Endodermal cell (in vitro differentiated cells): ENCODE measurements around the gene RCL1. TPM values are rescaled to one million over a fixed set of nuclear protein-coding genes. Genes with fewer than 3 reads are reported as not detected.

ENCODE experiments used
- DNase-seq: peaks from one replicate; pipeline ENCODE4 v3.0.0-alpha.2; 2017
- H3K27ac ChIP-seq: 2 replicates; pipeline ENCODE4 v1.5.1; 2013; ENCODE audit warnings: mild to moderate bottlenecking, low read depth, low read length, moderate library complexity
- H3K27me3 ChIP-seq: 2 replicates; pipeline ENCODE4 v1.6.1; 2013; ENCODE audit warnings: mild to moderate bottlenecking, low read length, moderate library complexity; ENCODE audit not compliant: insufficient read depth, control insufficient read depth, poor library complexity, severe bottlenecking
- H3K36me3 ChIP-seq: 2 replicates; pipeline ENCODE4 v1.7.0; 2013; ENCODE audit warnings: mild to moderate bottlenecking, low read length, moderate library complexity; ENCODE audit not compliant: control insufficient read depth, insufficient read depth
- H3K4me1 ChIP-seq: one replicate; pipeline ENCODE4 v1.7.0; 2013; ENCODE audit warnings: low read length; ENCODE audit not compliant: control insufficient read depth, insufficient read depth
- H3K4me3 ChIP-seq: 2 replicates; pipeline ENCODE4 v1.5.1; 2013; ENCODE audit warnings: mild to moderate bottlenecking, low read length, moderate library complexity
- H3K9ac ChIP-seq: 2 replicates; pipeline ENCODE4 v1.6.1; 2013; ENCODE audit warnings: mild to moderate bottlenecking, low read length, moderate library complexity; ENCODE audit not compliant: poor library complexity, severe bottlenecking; ENCODE audit errors: extremely low read depth
- H3K9me3 ChIP-seq: 2 replicates; pipeline ENCODE4 v1.6.1; 2013; ENCODE audit warnings: mild to moderate bottlenecking, low read length, moderate library complexity; ENCODE audit not compliant: control insufficient read depth
- H3K27ac Mint-ChIP-seq: 2 replicates; pipeline ENCODE4 v1.8.0; 2020; ENCODE audit warnings: mixed read lengths
- H3K27me3 Mint-ChIP-seq: 2 replicates; pipeline ENCODE4 v1.8.0; 2021; ENCODE audit warnings: mild to moderate bottlenecking, mixed read lengths; ENCODE audit not compliant: insufficient read depth
- H3K36me3 Mint-ChIP-seq: 2 replicates; pipeline ENCODE4 v1.8.0; 2020; ENCODE audit warnings: low read depth, mixed read lengths
- H3K4me1 Mint-ChIP-seq: 2 replicates; pipeline ENCODE4 v1.8.0; 2020; ENCODE audit warnings: mixed read lengths
- H3K4me3 Mint-ChIP-seq: 2 replicates; pipeline ENCODE4 v1.8.0; 2020; ENCODE audit warnings: mild to moderate bottlenecking, moderate library complexity, mixed read lengths
- H3K9me3 Mint-ChIP-seq: 2 replicates; pipeline ENCODE4 v1.8.0; 2020; ENCODE audit warnings: mild to moderate bottlenecking, mixed read lengths
- WGBS, 2 experiments: methylation state at CpG; one replicate each; pipeline versions ENCODE4 v1.1.5 to v1.1.7; 2013; ENCODE audit warnings: missing lambda C conversion rate in 2 of 2, mixed read lengths in 1 of 2; ENCODE audit not compliant: insufficient coverage in 1 of 2, insufficient read length in 1 of 2; 5-methylcytosine and 5-hydroxymethylcytosine counted together
- total RNA-seq, 2 donors: library from RNA; stranded (reverse); fragmentation: NEBNext Ultra II Directional in 1 of 2; extraction: Animal tissue kit (Norgen Biotek cat#: 25700) in 1 of 2; gene quantifications; 2 replicates in 1 of 2; 3 replicates in 1 of 2; pipeline ENCODE4 v1.2.1, GENCODE V29; 2021
- TF ChIP-seq, protein P1 (sequence below): fragments of 200-600 bp; sonication (generic); conservative IDR thresholded peaks from 2 replicates; pipeline ENCODE4 v1.5.0; 2021; ENCODE audit warnings: antibody characterized with exemption, mild to moderate bottlenecking

RCL1 gene
- total RNA-seq, 2 donors from 2014 or later, result 13.2 to 18.6 TPM

GRCh38 chr9:4844056-4844838 lies 51.5 kb downstream of the RCL1 start:
- H3K9me3 ChIP-seq, result no peaks in the 10 kb centered on the region
- 94 to 96% methylated on average over 6 to 9 of the region's 9 CpGs for WGBS, 2 experiments
- DNase-seq, result no peak
- Mint-ChIP-seq H3K27me3 (no peaks in the 10 kb centered on the region), H3K4me3 (no peak overlapping the region), H3K4me1 (no peaks in the 10 kb centered on the region), H3K27ac (no peak overlapping the region), H3K9me3 (no peaks in the 10 kb centered on the region), H3K36me3 (peaks cover 20% of the 10 kb centered on the region)
- no peaks in the 10 kb centered on the region for H3K27me3 ChIP-seq
- no peaks in the 10 kb centered on the region for H3K4me1 ChIP-seq
- no peak overlapping the region for H3K27ac ChIP-seq
- TF ChIP-seq, protein P1, sequence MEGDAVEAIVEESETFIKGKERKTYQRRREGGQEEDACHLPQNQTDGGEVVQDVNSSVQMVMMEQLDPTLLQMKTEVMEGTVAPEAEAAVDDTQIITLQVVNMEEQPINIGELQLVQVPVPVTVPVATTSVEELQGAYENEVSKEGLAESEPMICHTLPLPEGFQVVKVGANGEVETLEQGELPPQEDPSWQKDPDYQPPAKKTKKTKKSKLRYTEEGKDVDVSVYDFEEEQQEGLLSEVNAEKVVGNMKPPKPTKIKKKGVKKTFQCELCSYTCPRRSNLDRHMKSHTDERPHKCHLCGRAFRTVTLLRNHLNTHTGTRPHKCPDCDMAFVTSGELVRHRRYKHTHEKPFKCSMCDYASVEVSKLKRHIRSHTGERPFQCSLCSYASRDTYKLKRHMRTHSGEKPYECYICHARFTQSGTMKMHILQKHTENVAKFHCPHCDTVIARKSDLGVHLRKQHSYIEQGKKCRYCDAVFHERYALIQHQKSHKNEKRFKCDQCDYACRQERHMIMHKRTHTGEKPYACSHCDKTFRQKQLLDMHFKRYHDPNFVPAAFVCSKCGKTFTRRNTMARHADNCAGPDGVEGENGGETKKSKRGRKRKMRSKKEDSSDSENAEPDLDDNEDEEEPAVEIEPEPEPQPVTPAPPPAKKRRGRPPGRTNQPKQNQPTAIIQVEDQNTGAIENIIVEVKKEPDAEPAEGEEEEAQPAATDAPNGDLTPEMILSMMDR, result no peak
- H3K36me3 ChIP-seq, result peaks cover 29% of the 10 kb centered on the region
- no peak overlapping the region for H3K4me3 ChIP-seq
- no peak overlapping the region for H3K9ac ChIP-seq

- Mint-ChIP-seq H3K4me3 (no peak overlapping the region), H3K9me3 (no peaks in the 10 kb centered on the region), H3K27ac (no peak overlapping the region), H3K36me3 (peaks cover 34% of the 10 kb centered on the region), H3K4me1 (peaks cover 7% of the 10 kb centered on the region), H3K27me3 (no peaks in the 10 kb centered on the region)
- DNase-seq, result no peak
- no peak overlapping the region for H3K9ac ChIP-seq
- H3K36me3 ChIP-seq, result peaks cover 19% of the 10 kb centered on the region
- H3K9me3 ChIP-seq, result no peaks in the 10 kb centered on the region
- 92 to 93% methylated on average over 3 to 5 of the region's 5 CpGs for WGBS, 2 experiments
- TF ChIP-seq, protein P1, result no peak
- no peak overlapping the region for H3K4me3 ChIP-seq
- no peak overlapping the region for H3K27ac ChIP-seq
- H3K4me1 ChIP-seq, result no peaks in the 10 kb centered on the region
- H3K27me3 ChIP-seq, result no peaks in the 10 kb centered on the region
These were observed 56.6 kb downstream of the RCL1 start for GRCh38 chr9:4849369-4849768.

GRCh38 chr9:4850603-4851310 lies 58.0 kb downstream of the RCL1 start:
- H3K27me3 Mint-ChIP-seq, result no peaks in the 10 kb centered on the region
- 88 to 94% methylated on average over 5 to 9 of the region's 9 CpGs for WGBS, 2 experiments
- H3K9me3 Mint-ChIP-seq, result no peaks in the 10 kb centered on the region
- no peaks in the 10 kb centered on the region for H3K4me1 ChIP-seq
- H3K27me3 ChIP-seq, result no peaks in the 10 kb centered on the region
- TF ChIP-seq, protein P1, result no peak
- peak overlapping the region; percentile 84 for H3K27ac Mint-ChIP-seq
- no peak overlapping the region for H3K9ac ChIP-seq
- peaks cover 28% of the 10 kb centered on the region for H3K36me3 Mint-ChIP-seq
- H3K36me3 ChIP-seq, result peaks cover 18% of the 10 kb centered on the region
- DNase-seq, result no peak
- H3K4me3 Mint-ChIP-seq, result no peak overlapping the region
- no peak overlapping the region for H3K27ac ChIP-seq
- peaks cover 9% of the 10 kb centered on the region for H3K4me1 Mint-ChIP-seq
- H3K4me3 ChIP-seq, result no peak overlapping the region
- H3K9me3 ChIP-seq, result no peaks in the 10 kb centered on the region
